ENCODE measurements around the gene TRAM2. TPM values are rescaled to one million over a fixed set of nuclear protein-coding genes. Genes with fewer than 3 reads are reported as not detected.

TRAM2 gene
- total and polyA plus RNA-seq, 2 of the 8 experiments (the other 6 are each of a cell fraction or from before 2014, with no cell fraction given) = 9.0 to 21.4 TPM

DNA sequence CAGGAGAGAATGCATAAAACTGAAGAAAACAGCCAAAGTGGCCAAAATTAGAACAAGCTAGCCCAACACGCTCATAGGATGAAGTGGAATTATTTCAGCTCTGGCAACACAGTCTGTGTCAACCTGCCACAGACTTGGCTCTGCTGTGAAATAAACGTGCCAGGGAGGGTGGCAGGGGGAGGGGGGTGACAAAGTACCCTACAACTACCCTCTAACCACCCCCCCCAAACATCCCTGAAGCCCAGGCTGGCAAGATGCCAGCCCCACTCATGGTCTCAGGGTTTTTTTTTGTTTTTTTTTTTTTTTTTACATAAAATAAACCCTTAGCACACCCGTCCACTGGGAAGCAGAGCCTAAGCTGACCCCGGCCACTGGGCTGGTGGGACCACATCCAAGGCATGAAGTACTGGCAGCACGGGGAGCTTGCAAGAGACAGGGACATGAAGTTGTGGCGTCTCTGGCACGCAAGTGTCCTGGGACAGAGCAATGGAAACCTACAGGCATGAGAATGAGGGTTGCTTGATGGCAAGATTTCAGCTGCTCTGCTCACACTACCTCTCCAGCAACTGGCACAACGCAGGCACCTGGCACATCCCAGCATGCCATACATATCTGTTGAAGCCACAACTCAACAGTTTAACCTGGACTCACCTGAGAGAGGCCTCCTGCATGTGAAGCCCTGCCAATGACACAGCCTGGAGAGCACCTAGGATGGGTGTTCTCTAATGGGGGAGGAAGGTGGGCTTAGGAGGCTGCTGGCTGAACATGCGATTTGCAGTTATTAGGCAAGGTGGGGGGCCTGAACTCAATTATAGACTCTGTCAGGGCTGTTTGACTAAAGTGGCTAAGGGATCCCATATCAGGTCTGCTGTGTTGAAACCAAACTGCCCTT is 76.4 kb downstream of the TRAM2 start:
- no peak overlapping the region for H4K5ac ChIP-seq (ENCODE audit: insufficient read length, low read depth, low read length)
- H4K20me1 ChIP-seq (replicated peaks in 1 of 2; ENCODE audit: control insufficient read depth in 1 of 2, insufficient read depth in 2 of 2, low read length in 2 of 2) = no peaks in the 10 kb centered on the region
- no peaks in the 10 kb centered on the region for H3K79me2 ChIP-seq (ENCODE audit: control insufficient read depth in 1 of 2, insufficient read depth in 2 of 2, low read length in 2 of 2)
- H3K4ac ChIP-seq (replicated peaks; ENCODE audit: insufficient read length, low read depth, low read length) = no peak overlapping the region
- no peak overlapping the region for H3K14ac ChIP-seq (ENCODE audit: insufficient read length)
- H3K4me1 ChIP-seq (replicated peaks in 1 of 4; ENCODE audit: control insufficient read depth in 3 of 4, insufficient read depth in 4 of 4, low read length in 3 of 4) = peaks cover 0 to 7% (median 3%) of the 10 kb centered on the region in 4 experiments; a peak in 4 of 7 replicates
- no peak overlapping the region for H2BK20ac ChIP-seq (ENCODE audit: low read length)
- no peak overlapping the region for H2AFZ ChIP-seq (ENCODE audit: low read length)
- ChIA-PET CTCF (ENCODE audit: partially characterized antibody) (interaction anchor here (0.6 to 3.0 kb wide), 5 partner anchors 81 to 163 kb away, joined by 3 to 10 read pairs (median 7); no protein-coding TSS in a partner anchor), POLR2A (ENCODE audit: partially characterized antibody) (interaction anchor here (1.2 kb wide), 1 partner anchor 76 kb away, joined by 5 read pairs; the partner anchor contains the start of gene TRAM2)
- no peak overlapping the region for H3K27ac ChIP-seq (ENCODE audit: low read depth, low read length)
- no peak overlapping the region; the same call in 1 of the 2 replicates for H2BK12ac ChIP-seq (ENCODE audit: low read depth, low read length)
- H3K4me3 ChIP-seq (ENCODE audit: extremely low read depth in 1 of 4, insufficient read depth in 2 of 4, low read depth in 3 of 4, low read length in 4 of 4) = no peak overlapping the region
- peaks cover 0 to 5% (median 0%) of the 10 kb centered on the region in 4 experiments; a peak in 1 of 8 replicates for H3K36me3 ChIP-seq (ENCODE audit: control insufficient read depth in 2 of 4, insufficient read depth in 4 of 4, low read length in 3 of 4)
- H3K23ac ChIP-seq (ENCODE audit: insufficient read length) = no peak overlapping the region
- no peak overlapping the region for H2AK5ac ChIP-seq (ENCODE audit: low read depth, low read length)
- no peak overlapping the region for H3K4me2 ChIP-seq (ENCODE audit: insufficient read depth in 1 of 2, low read depth in 2 of 2, low read length in 2 of 2)
- H4K8ac ChIP-seq (ENCODE audit: extremely low read depth, insufficient read depth, low read length) = no peak overlapping the region
- DNase-seq (ENCODE audit: low read depth in 1 of 2, low spot score in 2 of 2) = no peak
- no peak overlapping the region for H3K9ac ChIP-seq (replicated peaks in 1 of 4; ENCODE audit: extremely low read depth in 1 of 4, low read depth in 3 of 4, low read length in 3 of 4)
- H3K27me3 ChIP-seq (replicated peaks in 1 of 4; ENCODE audit: control insufficient read depth in 3 of 4, extremely low read depth in 1 of 4, insufficient read depth in 3 of 4, low read length in 3 of 4) = no peaks in the 10 kb centered on the region
- H2BK120ac ChIP-seq (replicated peaks; ENCODE audit: low read depth, low read length) = no peak overlapping the region
- H3K23me2 ChIP-seq (ENCODE audit: low read depth, low read length) = no peaks in the 10 kb centered on the region
- no peak for FAIRE-seq
- no peak overlapping the region for H2BK15ac ChIP-seq (ENCODE audit: low read length)
- no peak overlapping the region for H3K56ac ChIP-seq (replicated peaks; ENCODE audit: insufficient read length, low read depth, low read length)
- no peak overlapping the region for H4K91ac ChIP-seq (replicated peaks; ENCODE audit: insufficient read length, low read length)
- H3K9me3 ChIP-seq (ENCODE audit: insufficient read depth in 2 of 2, low read depth in 1 of 2, low read length in 1 of 2) = no peaks in the 10 kb centered on the region
- no peak overlapping the region for H2BK5ac ChIP-seq (ENCODE audit: low read depth, low read length)
- H3K79me1 ChIP-seq (ENCODE audit: low read depth, low read length) = no peaks in the 10 kb centered on the region
- 94% methylated on average over 8 of the region's 9 CpGs; no CpG with 5 or more reads in 1 of the 2 experiments for WGBS, 2 experiments (ENCODE audit: extremely low coverage in 1 of 2, insufficient coverage in 1 of 2, insufficient read length in 1 of 2, insufficient replicate concordance in 2 of 2, low coverage in 1 of 2, low lambda C conversion rate in 2 of 2, missing lambda C conversion rate in 1 of 2)
- no peak overlapping the region for H3K18ac ChIP-seq (ENCODE audit: extremely low read depth, low read length)
- TF ChIP-seq KDM5A (IDR thresholded peaks at IDR 0.05; ENCODE audit: low read length) (no peak), RNF2 (IDR thresholded peaks at IDR 0.05; ENCODE audit: borderline replicate concordance, low read depth, low read length, missing control alignments, poor library complexity, severe bottlenecking) (no peak), POLR2AphosphoS5 (IDR thresholded peaks at IDR 0.05; ENCODE audit: low read depth, low read length) (peak; percentile 13; the same call in 1 of the 2 replicates), KDM4A (IDR thresholded peaks at IDR 0.05; ENCODE audit: low read depth, low read length, severe bottlenecking) (no peak), ASH2L (IDR thresholded peaks at IDR 0.05; ENCODE audit: low read length) (no peak), GABPA (IDR thresholded peaks at IDR 0.05; ENCODE audit: borderline replicate concordance, insufficient read depth, low read length) (no peak)
